Astrocyte of the cerebellum (primary cell): Measurements from ENCODE around the gene C18orf63.
A peak's percentile ranks its signal among the peaks of the same experiment; 100 is the strongest.

Experiments used
- DNase-seq: peaks from one replicate; pipeline ENCODE4 v3.0.0-alpha.2; 2011; ENCODE audit warnings: low read depth
- H3K4me3 ChIP-seq: 2 replicates; pipeline ENCODE4 v1.5.1; 2011; ENCODE audit warnings: mild to moderate bottlenecking, low read depth, low read length, moderate library complexity
- CTCF ChIP-seq: IDR thresholded peaks from 2 replicates; pipeline ENCODE4 v1.5.1; 2012; ENCODE audit warnings: low read length, low read depth, moderate library complexity, mild to moderate bottlenecking; ENCODE audit errors: missing control alignments
- in situ Hi-C: cut with HindIII; loops from 2 replicates; pipeline ENCODE4 v1.10.0; 2017; ENCODE audit warnings: low sequenced_read_pairs

Gene C18orf63

DNA sequence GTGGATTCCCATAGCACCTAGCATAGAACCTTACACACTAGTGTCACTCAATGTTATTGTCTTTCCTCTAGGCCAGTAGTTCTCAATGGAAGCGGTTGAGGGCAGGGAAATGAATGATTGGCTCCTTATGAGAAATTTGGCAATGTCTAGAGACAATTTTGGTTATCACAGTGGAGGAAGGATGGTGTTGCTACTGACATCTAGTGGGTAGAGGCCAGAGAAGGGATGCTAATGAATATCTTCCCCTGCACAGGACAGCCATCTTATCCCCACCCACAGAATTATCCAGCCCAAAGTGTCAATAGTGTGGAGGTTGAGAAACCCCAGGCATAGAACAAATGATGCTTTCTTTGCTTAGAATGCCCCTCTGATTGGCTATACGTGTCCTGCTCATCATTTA is 15.8 kb downstream of the C18orf63 start:
- in situ Hi-C loops: loop anchor here (25.0 kb wide), 1 partner anchor 144 kb away; no protein-coding TSS in a partner anchor
- DNase-seq: no peak
- TF ChIP-seq CTCF: peak; percentile 51
- H3K4me3 ChIP-seq: no peak overlapping the region

DNA sequence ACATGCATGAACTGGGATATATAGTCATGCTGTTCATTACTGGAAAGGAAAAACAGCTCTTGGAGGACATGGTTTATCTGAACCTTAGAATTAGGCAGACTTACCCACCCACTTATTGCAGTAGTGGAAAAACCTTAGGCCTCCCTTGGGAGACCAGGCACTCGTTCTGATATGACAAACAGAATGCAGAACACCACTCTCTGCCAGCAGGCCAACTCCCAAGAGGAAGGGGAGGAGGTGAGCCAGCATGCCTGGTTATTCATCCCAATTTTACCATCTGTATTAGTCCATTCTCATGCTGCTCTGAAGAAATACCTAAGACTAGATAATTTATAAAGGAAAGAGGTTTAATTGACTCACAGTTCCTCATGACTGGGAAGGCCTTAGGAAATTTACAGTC is 17.5 kb downstream of the C18orf63 start:
- DNase-seq: no peak
- no peak overlapping the region for H3K4me3 ChIP-seq
- in situ Hi-C loops: loop anchor here (25.0 kb wide), 1 partner anchor 146 kb away; no protein-coding TSS in a partner anchor
- no peak for TF ChIP-seq CTCF

- in situ Hi-C loops: loop anchor here (25.0 kb wide), 1 partner anchor 147 kb away; no protein-coding TSS in a partner anchor
- no peak for DNase-seq
- TF ChIP-seq CTCF: no peak
- no peak overlapping the region for H3K4me3 ChIP-seq
Measured at GRCh38 chr18:74334242-74334893, 18.7 kb downstream of the C18orf63 start.

- no peak overlapping the region for H3K4me3 ChIP-seq
- no peak for DNase-seq
- no peak for TF ChIP-seq CTCF
- in situ Hi-C loops: loop anchor here (25.0 kb wide), 1 partner anchor 149 kb away; no protein-coding TSS in a partner anchor
Measured at GRCh38 chr18:74336656-74337055, 21.0 kb downstream of the C18orf63 start.

DNA sequence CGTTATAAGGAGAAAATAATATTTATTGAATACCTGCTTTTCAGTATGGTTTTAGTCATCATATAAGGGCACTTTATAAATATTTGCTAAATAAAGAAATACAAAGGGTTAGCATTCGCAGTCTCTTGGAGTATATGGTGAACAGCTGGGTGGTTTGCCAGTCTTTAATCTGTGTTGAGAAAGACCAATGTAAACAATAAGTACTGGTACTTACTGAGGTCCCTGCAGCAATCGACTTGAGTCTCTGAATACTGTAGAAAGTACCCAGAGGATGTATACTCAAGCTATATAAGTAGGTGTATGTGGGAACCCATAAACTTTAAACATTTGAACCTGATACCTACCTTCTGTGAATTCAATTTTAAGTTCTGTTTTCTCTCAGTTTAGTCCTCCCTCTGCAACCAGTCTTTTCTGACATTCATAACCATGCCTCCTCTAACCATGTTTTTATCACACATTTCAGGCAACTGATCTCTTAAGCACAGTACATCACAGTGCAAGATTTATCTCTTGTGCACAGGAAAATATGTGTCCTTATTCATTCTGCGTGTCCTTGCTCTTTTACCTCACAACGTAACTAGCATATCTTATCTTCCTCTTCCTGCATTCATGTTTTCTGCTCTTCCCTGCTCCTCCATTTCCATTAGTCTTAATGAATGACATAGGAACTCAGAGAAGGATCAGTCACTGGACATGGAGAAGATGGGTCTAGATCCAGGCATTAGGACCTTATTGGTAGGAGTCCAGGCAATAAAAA is 21.7 kb downstream of the C18orf63 start:
- no peak for TF ChIP-seq CTCF
- DNase-seq: no peak
- in situ Hi-C loops: loop anchor here (25.0 kb wide), 1 partner anchor 150 kb away; no protein-coding TSS in a partner anchor
- no peak overlapping the region for H3K4me3 ChIP-seq

DNA sequence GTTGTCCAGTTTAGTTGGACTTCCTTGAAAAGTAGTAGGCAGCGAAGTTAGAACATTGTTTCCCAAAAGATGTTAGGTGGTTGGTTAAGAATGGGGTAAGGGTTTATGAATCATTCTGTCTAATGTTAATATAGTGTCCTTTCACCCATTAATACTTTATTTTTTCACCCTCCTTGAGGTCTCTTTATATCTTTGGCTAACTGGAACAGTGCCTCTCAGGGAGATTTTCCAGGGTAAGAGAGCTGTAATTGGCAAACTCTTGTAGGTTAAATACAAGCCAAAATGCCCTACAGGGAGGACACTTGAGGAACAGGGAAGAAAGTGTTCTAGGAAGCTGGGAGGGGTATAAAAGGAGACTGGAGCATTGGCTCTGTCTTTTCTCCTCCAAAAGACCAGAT is 22.3 kb downstream of the C18orf63 start:
- in situ Hi-C loops: loop anchor here (25.0 kb wide), 1 partner anchor 151 kb away; no protein-coding TSS in a partner anchor
- no peak overlapping the region for H3K4me3 ChIP-seq
- no peak for DNase-seq
- no peak for TF ChIP-seq CTCF
